DMS114 treated with DMSO at 0.1 percent for 48 hours (cell line): ENCODE data around the gene JAKMIP3.

ENCODE experiments used
- DNase-seq: peaks from one replicate; lab custom pipeline; 2025; ENCODE audit not compliant: unreplicated experiment; lab: John Stamatoyannopoulos, UW

JAKMIP3 gene

GRCh38 chr10:132043861-132044695, 21.7 kb upstream of the JAKMIP3 start:
- DNase-seq, result no peak

DNA sequence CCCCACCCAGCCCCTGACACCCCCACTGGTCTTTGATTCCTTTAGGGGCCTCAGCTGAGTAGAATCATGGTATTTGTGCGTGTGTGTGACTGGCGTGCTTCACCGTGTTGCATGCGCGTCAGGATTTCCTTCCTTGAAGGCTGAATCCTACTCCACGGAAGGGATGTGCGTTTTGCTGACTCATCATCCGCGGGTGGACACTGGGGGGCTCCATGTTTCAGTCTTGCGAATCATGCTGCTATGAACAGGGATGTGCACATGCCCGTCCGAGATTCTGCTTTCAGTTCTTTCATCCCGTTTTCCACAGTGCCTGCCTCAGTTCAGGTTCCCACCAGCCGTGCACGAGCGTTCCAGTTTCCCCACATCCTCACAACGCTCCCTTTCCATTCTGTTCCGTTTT, 20.9 kb upstream of the JAKMIP3 start:
- DNase-seq, result no peak

GRCh38 chr10:132045324-132045723, 20.4 kb upstream of the JAKMIP3 start:
- DNase-seq, result no peak

- DNase-seq, result no peak
Measured at GRCh38 chr10:132047575-132048293, 18.0 kb upstream of the JAKMIP3 start.

- no peak for DNase-seq
Measured at GRCh38 chr10:132048294-132048667, 17.5 kb upstream of the JAKMIP3 start.

DNA sequence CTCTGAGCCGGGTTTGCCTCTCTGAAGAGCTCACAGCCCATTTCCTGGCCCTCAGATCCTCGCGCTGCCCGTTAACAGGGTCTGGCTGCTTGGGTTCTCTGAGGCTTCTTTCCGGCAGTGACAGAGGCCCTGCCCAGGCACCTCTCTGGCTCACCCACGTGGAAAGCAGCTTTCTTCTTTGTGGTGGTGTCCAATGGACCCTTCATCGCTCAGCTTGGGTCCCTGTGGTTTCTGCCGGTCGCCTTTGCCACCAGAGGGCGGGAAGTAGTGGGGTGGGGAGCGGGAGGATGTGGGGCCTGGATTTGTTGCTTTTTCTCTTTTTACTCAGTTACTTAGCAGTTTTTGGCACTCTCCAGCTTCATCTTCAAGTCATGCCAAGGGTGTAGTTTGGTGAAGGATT, 15.6 kb upstream of the JAKMIP3 start:
- no peak for DNase-seq

DNA sequence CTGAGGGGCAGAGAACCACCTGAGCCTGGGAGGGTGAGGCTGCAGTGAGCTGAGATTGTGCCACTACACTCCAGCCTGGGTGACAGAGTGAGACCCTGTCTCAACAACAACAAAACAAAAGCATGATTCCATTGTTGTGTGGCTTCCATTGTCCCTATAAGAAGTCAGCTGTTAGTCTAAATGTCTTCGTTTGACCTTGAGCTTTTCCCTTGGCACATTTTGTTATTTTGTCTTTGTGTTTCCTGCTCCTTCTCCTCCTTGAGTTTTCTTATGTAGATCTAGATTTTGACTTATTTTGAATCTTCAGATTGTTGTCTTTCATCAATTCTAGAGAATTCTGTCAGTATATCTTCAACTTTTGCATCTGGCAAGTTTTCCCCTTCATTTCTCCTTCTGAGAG, 13.6 kb upstream of the JAKMIP3 start:
- no peak for DNase-seq

GRCh38 chr10:132054564-132054963, 11.2 kb upstream of the JAKMIP3 start:
- no peak for DNase-seq

GRCh38 chr10:132055616-132056015, 10.1 kb upstream of the JAKMIP3 start:
- no peak for DNase-seq

DNA sequence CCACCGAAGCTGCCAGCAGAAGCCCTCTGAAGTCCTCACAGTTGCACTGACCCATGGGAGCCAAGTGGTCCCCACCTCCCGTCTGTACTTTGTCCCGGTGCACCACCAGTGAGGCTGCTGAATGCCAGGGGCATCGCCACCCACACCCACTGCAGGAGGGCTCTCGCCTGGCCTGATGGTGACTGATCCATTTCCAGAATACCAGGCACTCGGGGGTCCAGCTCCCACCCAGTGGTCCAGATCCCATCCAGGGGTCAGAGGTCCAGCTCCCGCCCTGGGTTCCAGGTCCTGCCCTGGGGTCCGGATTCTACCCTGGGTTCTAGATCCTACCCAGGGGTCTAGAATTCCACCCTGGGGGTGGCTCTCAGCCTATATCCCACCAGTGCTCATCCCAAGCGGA, 9.1 kb upstream of the JAKMIP3 start:
- DNase-seq, result no peak

GRCh38 chr10:132057191-132057681, 8.5 kb upstream of the JAKMIP3 start:
- DNase-seq, result no peak

DNA sequence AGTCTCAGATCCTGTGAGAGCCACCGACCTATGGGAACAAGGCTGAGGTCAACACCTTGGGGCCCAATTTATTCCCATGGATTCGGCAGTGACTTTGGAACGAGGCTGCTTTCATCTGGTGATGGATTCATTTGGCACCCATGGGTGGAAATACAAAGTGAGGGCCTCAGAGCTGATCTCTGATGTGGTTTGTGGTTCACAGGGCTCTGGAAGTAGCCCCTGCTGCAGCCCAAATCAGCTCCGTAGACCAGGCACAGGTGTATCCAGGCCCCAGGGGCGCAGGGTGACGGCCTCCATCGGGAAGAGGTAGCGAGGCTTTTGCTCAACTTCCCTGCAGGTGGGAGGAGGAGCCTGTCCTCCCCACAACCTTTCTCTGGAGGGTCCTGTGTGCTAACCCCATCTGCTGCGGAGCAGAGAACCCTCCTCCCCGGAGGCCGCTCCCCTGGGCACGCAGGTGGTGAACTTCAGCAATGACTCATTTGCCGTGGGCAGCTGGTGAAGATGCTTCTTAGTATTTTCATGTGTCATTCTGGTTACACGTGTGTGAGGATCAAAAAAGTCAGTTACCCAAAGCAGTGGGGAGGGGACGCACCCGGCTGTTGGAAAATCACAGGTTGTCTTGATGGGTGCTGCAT, 7.5 kb upstream of the JAKMIP3 start:
- no peak for DNase-seq

DNA sequence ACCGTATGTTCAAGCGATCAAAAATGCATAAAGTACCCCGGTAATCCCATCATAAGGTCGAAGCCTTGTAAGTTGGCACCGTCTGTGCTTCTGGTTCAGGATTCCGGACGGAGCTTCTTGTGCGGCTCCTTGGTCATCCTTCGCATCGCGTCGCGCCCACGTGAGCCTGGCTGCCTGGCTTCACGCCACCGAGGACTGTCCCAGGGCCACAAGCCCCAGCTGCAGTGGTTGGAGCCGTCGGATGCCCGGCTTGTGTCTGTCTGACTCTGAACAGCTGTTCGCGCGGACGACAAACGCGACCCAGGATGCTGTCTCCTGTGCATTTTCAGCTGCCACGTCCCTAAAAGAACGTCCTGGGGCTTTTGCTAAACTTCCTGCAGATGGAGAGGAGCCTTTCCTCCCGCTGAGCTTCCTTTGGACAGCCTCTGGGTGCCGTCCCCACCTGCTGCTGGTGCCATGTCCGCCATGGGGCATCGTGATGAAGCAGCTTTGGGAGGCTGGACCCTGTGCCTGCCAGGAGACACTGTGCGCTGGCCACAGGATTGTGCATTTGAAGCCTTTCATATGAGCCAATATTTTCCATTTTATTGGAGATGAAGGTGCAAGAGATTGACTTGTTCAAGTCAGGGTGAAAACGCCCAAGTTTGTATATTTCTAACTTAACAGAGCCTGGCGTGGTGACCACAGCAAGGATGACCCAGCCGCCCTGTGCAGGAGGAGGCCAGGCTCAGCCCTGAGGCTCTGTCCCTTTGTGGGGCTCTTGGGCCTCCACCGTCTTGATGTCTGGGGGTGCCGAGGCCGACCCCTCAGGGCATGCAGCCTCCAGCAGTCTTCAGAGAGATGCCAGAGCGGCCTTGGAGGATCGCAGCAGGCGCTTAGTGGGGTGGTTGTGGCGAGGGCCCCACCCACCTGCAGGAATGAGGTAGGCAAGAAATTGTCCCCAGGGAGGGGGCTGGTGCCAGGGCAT, 6.7 kb upstream of the JAKMIP3 start:
- no peak for DNase-seq

GRCh38 chr10:132059760-132060508, 5.8 kb upstream of the JAKMIP3 start:
- DNase-seq, result no peak

GRCh38 chr10:132061030-132061429, 4.7 kb upstream of the JAKMIP3 start:
- no peak for DNase-seq

DNA sequence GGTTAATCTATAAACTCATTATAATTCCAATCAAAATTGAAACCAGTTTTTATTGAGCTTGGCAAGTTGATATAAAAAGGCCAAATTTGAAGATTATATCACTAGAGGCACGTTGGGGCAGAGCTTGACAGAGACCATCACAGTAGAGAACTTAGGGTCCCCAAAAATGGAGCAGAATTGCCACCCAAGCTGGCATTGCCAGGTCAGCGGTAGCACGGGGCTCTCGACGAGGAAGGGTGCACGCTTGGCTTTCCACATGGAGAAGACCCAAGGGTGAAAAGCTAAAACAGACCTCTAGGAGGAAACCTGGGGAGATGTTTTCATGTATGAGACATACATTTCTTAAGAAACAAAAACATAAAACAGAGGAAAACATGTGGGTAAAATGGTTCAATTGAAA, 4.3 kb upstream of the JAKMIP3 start:
- no peak for DNase-seq

DNA sequence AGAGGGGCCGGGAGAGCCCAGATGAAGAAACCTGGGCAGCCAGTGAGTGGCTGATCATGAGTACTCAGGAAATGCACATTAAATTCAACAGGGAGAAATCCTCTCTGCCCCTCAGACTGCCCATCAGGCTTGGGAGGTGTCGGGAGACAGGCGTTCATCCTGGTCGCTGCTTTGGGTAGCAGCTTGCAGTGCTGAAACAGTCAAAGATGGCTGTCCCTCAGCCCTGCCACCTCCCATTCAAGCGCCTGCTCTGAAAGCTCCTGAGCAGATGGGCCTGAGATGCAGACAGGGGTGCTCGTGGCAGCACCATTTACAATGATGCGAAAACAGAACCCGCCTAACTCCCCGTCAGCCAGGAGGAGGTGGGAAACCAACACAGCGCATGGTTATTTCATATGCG, 3.6 kb upstream of the JAKMIP3 start:
- DNase-seq, result no peak

DNA sequence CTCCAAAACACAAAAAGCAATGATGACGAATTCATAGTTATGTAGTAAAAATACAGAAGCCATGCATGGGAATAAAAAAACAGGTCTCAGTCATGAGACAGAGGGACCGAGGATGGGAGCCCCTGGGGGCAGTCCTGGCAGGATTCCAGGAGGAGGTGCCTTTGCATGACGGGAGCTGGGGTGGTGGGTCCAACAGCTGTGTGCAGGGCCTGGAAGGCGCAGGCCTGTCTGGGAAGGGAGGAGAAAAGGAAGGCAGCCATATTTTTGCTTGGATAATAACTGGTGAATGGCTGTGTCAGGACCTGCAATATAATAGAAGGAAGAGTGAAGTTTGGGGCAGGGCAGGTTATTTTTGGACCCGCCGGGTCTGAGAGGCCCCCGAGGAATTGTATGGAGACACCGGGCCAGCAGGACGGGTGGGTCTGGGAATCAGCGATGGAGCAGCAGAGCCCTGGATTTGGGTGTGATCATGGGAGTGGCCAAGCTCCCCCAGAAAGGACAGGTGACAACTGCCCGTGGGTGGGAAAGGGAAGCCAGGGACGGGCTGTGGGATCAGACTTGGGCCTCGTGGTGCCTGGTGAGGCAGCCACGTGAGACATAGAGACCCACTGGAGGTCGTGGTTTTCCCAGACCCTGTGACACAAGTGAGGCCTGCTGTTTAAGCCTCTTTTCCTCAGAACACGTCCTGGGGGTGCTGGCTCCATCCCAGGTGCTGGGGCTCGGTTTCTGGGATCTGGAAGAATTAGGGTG, 2.9 kb upstream of the JAKMIP3 start:
- no peak for DNase-seq

GRCh38 chr10:132063432-132063831, 2.3 kb upstream of the JAKMIP3 start:
- DNase-seq, result no peak
